ENCODE data around the gene BLOC1S5. TPM values are rescaled to one million over a fixed set of nuclear protein-coding genes. Genes with fewer than 3 reads are reported as not detected.

BLOC1S5 gene
- total RNA-seq, 2 donors from 2014 or later, result 14.4 to 17.6 TPM

- DNase-seq, result no peak
- peaks cover 13% of the 10 kb centered on the region for H3K4me1 Mint-ChIP-seq
- Histone ChIP-seq H3K4me1 (ENCODE audit: control insufficient read depth, insufficient read depth, low read length) (peaks cover 5% of the 10 kb centered on the region), H3K27ac (ENCODE audit: low read depth, low read length) (no peak overlapping the region), H3K9ac (ENCODE audit: extremely low read depth, low read length, poor library complexity, severe bottlenecking) (no peak overlapping the region), H3K36me3 (ENCODE audit: control insufficient read depth, insufficient read depth, low read length) (no peaks in the 10 kb centered on the region), H3K27me3 (ENCODE audit: control insufficient read depth, insufficient read depth, low read length, poor library complexity, severe bottlenecking) (no peaks in the 10 kb centered on the region), H3K4me3 (ENCODE audit: low read length) (no peak overlapping the region), H3K9me3 (ENCODE audit: control insufficient read depth, low read length) (no peaks in the 10 kb centered on the region)
- H3K27me3 Mint-ChIP-seq (ENCODE audit: insufficient read depth), result no peaks in the 10 kb centered on the region
- TF ChIP-seq CTCF (conservative IDR thresholded peaks at IDR 0.05), result no peak
- 86% methylated on average over 2 of the region's 2 CpGs; no CpG with 5 or more reads in 1 of the 2 experiments for WGBS, 2 experiments (ENCODE audit: insufficient coverage in 1 of 2, insufficient read length in 1 of 2)
- H3K27ac Mint-ChIP-seq, result no peak overlapping the region
- H3K36me3 Mint-ChIP-seq (ENCODE audit: low read depth), result peaks cover 18% of the 10 kb centered on the region
- H3K4me3 Mint-ChIP-seq, result no peak overlapping the region
- H3K9me3 Mint-ChIP-seq, result no peaks in the 10 kb centered on the region
Observed at GRCh38 chr6:8077991-8078390, 13.8 kb upstream of the BLOC1S5 start.

- Mint-ChIP-seq H3K9me3 (no peaks in the 10 kb centered on the region), H3K27ac (no peak overlapping the region), H3K36me3 (ENCODE audit: low read depth) (peaks cover 18% of the 10 kb centered on the region), H3K4me3 (no peak overlapping the region), H3K27me3 (ENCODE audit: insufficient read depth) (no peaks in the 10 kb centered on the region), H3K4me1 (peaks cover 8% of the 10 kb centered on the region)
- H3K4me3 ChIP-seq (ENCODE audit: low read length), result no peak overlapping the region
- peaks cover 5% of the 10 kb centered on the region for H3K4me1 ChIP-seq (ENCODE audit: control insufficient read depth, insufficient read depth, low read length)
- DNase-seq, result no peak
- no peaks in the 10 kb centered on the region for H3K36me3 ChIP-seq (ENCODE audit: control insufficient read depth, insufficient read depth, low read length)
- no peak overlapping the region for H3K9ac ChIP-seq (ENCODE audit: extremely low read depth, low read length, poor library complexity, severe bottlenecking)
- no peaks in the 10 kb centered on the region for H3K9me3 ChIP-seq (ENCODE audit: control insufficient read depth, low read length)
- no peak overlapping the region for H3K27ac ChIP-seq (ENCODE audit: low read depth, low read length)
- 88 to 94% methylated on average over 3 of the region's 3 CpGs for WGBS, 2 experiments (ENCODE audit: insufficient coverage in 1 of 2, insufficient read length in 1 of 2)
- H3K27me3 ChIP-seq (ENCODE audit: control insufficient read depth, insufficient read depth, low read length, poor library complexity, severe bottlenecking), result no peaks in the 10 kb centered on the region
- no peak for TF ChIP-seq CTCF (conservative IDR thresholded peaks at IDR 0.05)
Observed at GRCh38 chr6:8075704-8076103, 11.5 kb upstream of the BLOC1S5 start.

GRCh38 chr6:8075185-8075584 lies 11.0 kb upstream of the BLOC1S5 start:
- TF ChIP-seq CTCF (conservative IDR thresholded peaks at IDR 0.05), result no peak
- no peak for DNase-seq
- 96% methylated on average over 4 of the region's 4 CpGs for WGBS, 2 experiments (ENCODE audit: insufficient coverage in 1 of 2, insufficient read length in 1 of 2)
- Histone ChIP-seq H3K36me3 (ENCODE audit: control insufficient read depth, insufficient read depth, low read length) (no peaks in the 10 kb centered on the region), H3K9me3 (ENCODE audit: control insufficient read depth, low read length) (no peaks in the 10 kb centered on the region), H3K27me3 (ENCODE audit: control insufficient read depth, insufficient read depth, low read length, poor library complexity, severe bottlenecking) (no peaks in the 10 kb centered on the region), H3K27ac (ENCODE audit: low read depth, low read length) (no peak overlapping the region), H3K9ac (ENCODE audit: extremely low read depth, low read length, poor library complexity, severe bottlenecking) (no peak overlapping the region), H3K4me1 (ENCODE audit: control insufficient read depth, insufficient read depth, low read length) (peaks cover 3% of the 10 kb centered on the region), H3K4me3 (ENCODE audit: low read length) (no peak overlapping the region)
- H3K9me3 Mint-ChIP-seq, result no peaks in the 10 kb centered on the region
- H3K36me3 Mint-ChIP-seq (ENCODE audit: low read depth), result peaks cover 18% of the 10 kb centered on the region
- H3K27ac Mint-ChIP-seq, result no peak overlapping the region
- peaks cover 3% of the 10 kb centered on the region for H3K4me1 Mint-ChIP-seq
- H3K27me3 Mint-ChIP-seq (ENCODE audit: insufficient read depth), result no peaks in the 10 kb centered on the region
- H3K4me3 Mint-ChIP-seq, result no peak overlapping the region

All from endodermal cell (in vitro differentiated cells).